OCI-LY7 (cell line): Measurements from ENCODE around the gene VWA5B1. TPM values are rescaled to one million over a fixed set of nuclear protein-coding genes. Genes with fewer than 3 reads are reported as not detected.

ENCODE experiments used
- BruUV-seq: library from RNA; stranded (reverse); fragments of 400-500 nt; replicated peaks from 2 replicates; lab custom pipeline; 2021; lab: Mats Ljungman, UMichigan
- CTCF ChIA-PET: fragments of 300-600 bp; sonication (Branson Sonifier 250); formaldehyde crosslinking; loops from one replicate; lab custom pipeline; 2022; ENCODE audit warnings: antibody characterized with exemption; ENCODE audit not compliant: unreplicated experiment; lab: Charles Lee
- POLR2A ChIA-PET: fragments of 300-600 bp; sonication (Branson Sonifier 250); formaldehyde crosslinking; loops from one replicate; lab custom pipeline; 2022; ENCODE audit warnings: antibody characterized with exemption; lab: Charles Lee
- DNase-seq: peaks from one replicate; pipeline ENCODE4 v3.0.0-alpha.2; 2015; ENCODE audit warnings: low spot score
- H2AFZ ChIP-seq: fragments of 200-600 bp; sonication (generic), shearing (Covaris generic); 2 replicates; pipeline ENCODE4 v1.6.1; 2014; ENCODE audit warnings: mild to moderate bottlenecking, antibody characterized with exemption, low read length, moderate library complexity
- H3K27ac ChIP-seq: fragments of 200-600 bp; sonication (generic); 2 replicates; pipeline ENCODE4 v1.5.1; 2014; ENCODE audit warnings: mixed run types, low read depth, mild to moderate bottlenecking, moderate library complexity, low read length, inconsistent platforms; ENCODE audit not compliant: poor library complexity, severe bottlenecking
- H3K36me3 ChIP-seq: fragments of 200-600 bp; sonication (generic); 2 replicates; pipeline ENCODE4 v1.6.1; 2014; ENCODE audit warnings: mild to moderate bottlenecking, antibody characterized with exemption, low read length, moderate library complexity, mixed read lengths; ENCODE audit not compliant: insufficient read depth
- H3K4me1 ChIP-seq: fragments of 200-600 bp; sonication (generic); 2 replicates; pipeline ENCODE4 v1.5.1; 2014; ENCODE audit warnings: mild to moderate bottlenecking, low read length; ENCODE audit not compliant: insufficient read depth, poor library complexity, severe bottlenecking
- H3K4me2 ChIP-seq: fragments of 200-600 bp; sonication (generic); 2 replicates; pipeline ENCODE4 v1.6.1; 2014; ENCODE audit warnings: mild to moderate bottlenecking, low read length
- H3K4me3 ChIP-seq: fragments of 200-600 bp; sonication (generic); 2 replicates; pipeline ENCODE4 v1.5.1; 2014; ENCODE audit warnings: mild to moderate bottlenecking, low read depth, low read length; ENCODE audit not compliant: poor library complexity, severe bottlenecking
- H3K79me2 ChIP-seq: fragments of 200-600 bp; sonication (generic); 2 replicates; pipeline ENCODE4 v1.6.1; 2016; ENCODE audit warnings: low read depth, mild to moderate bottlenecking, low read length, moderate library complexity, mixed read lengths; ENCODE audit not compliant: insufficient read depth
- H3K9me2 ChIP-seq: fragments of 200-600 bp; sonication (generic); 2 replicates; pipeline ENCODE4 v1.6.1; 2016; ENCODE audit warnings: mild to moderate bottlenecking, low read length, mixed read lengths; ENCODE audit not compliant: insufficient read depth
- H3K9me3 ChIP-seq: fragments of 200-600 bp; sonication (generic); 2 replicates; pipeline ENCODE4 v1.6.1; 2014; ENCODE audit warnings: mild to moderate bottlenecking, mixed run types, low read length, mixed read lengths
- H4K20me1 ChIP-seq: fragments of 200-600 bp; sonication (generic); 2 replicates; pipeline ENCODE4 v1.6.1; 2014; ENCODE audit warnings: mild to moderate bottlenecking, antibody characterized with exemption, low read length, moderate library complexity, mixed read lengths; ENCODE audit not compliant: insufficient read depth
- CTCF ChIP-seq: fragments of 200-600 bp; sonication (generic); conservative IDR thresholded peaks from 2 replicates; pipeline ENCODE4 v1.5.1; 2014; ENCODE audit warnings: mild to moderate bottlenecking, antibody characterized with exemption, low read length, moderate library complexity, mixed read lengths
- EZH2phosphoT487 ChIP-seq: fragments of 200-600 bp; sonication (generic); IDR thresholded peaks from 2 replicates; pipeline ENCODE4 v1.6.1; 2018; ENCODE audit warnings: low read depth, borderline replicate concordance, mild to moderate bottlenecking, mixed run types, antibody characterized with exemption, low read length, moderate library complexity, mixed read lengths
- intact Hi-C: fragments of 100-400 bp; cut with micrococcal nuclease; formaldehyde crosslinking; loops from one replicate; pipeline ENCODE4 v1.10.0; 2022; ENCODE audit not compliant: unreplicated experiment
- total RNA-seq, 2 experiments: library from RNA; depleted of rRNA in 1 of 2; stranded (reverse); fragments of >200 nt in 1 of 2; shearing (Covaris generic) in 1 of 2; gene quantifications; 2 replicates each; pipeline ENCODE4 v1.2.3, GENCODE V29; 2014 to 2022

The VWA5B1 gene
- total RNA-seq, 2 experiments from 2014 or later = 0.19 to 0.25 TPM

GRCh38 chr1:20361805-20362381 lies 71.2 kb downstream of the VWA5B1 start:
- Histone ChIP-seq H3K36me3 (no peaks in the 10 kb centered on the region), H3K9me3 (no peaks in the 10 kb centered on the region), H3K4me2 (peak overlapping the region; percentile 80; the same call in 1 of the 2 replicates), H3K4me1 (peaks cover 48% of the 10 kb centered on the region), H3K79me2 (no peaks in the 10 kb centered on the region), H3K9me2 (no peaks in the 10 kb centered on the region), H4K20me1 (no peaks in the 10 kb centered on the region), H2AFZ (no peak overlapping the region), H3K4me3 (no peak overlapping the region), H3K27ac (no peak overlapping the region)
- BruUV-seq = no TSS peak
- intact Hi-C loops = loop anchor here (1.0 to 2.0 kb wide), 4 partner anchors 15 to 131 kb away; no protein-coding TSS in a partner anchor
- no peak for TF ChIP-seq EZH2phosphoT487
- peak; percentile 99 for TF ChIP-seq CTCF
- CTCF ChIA-PET = interaction anchor here (0.6 to 2.2 kb wide), 17 partner anchors 10 to 147 kb away, joined by 3 to 9 read pairs (median 4); no protein-coding TSS in a partner anchor
- POLR2A ChIA-PET = interaction anchor here (0.6 to 3.1 kb wide), 4 partner anchors 18 to 70 kb away, joined by 4 to 9 read pairs (median 5); no protein-coding TSS in a partner anchor
- DNase-seq = peak; percentile 65

- no peaks in the 10 kb centered on the region for H3K36me3 ChIP-seq
- no peaks in the 10 kb centered on the region for H4K20me1 ChIP-seq
- intact Hi-C loops = loop anchor here (1.0 kb wide), 1 partner anchor 130 kb away; no protein-coding TSS in a partner anchor
- no peak overlapping the region for H2AFZ ChIP-seq
- ChIA-PET POLR2A (interaction anchor here (1.0 to 3.1 kb wide), 5 partner anchors 10 to 150 kb away, joined by 3 to 9 read pairs (median 4); no protein-coding TSS in a partner anchor), CTCF (interaction anchor here (1.0 to 2.2 kb wide), 8 partner anchors 14 to 131 kb away, joined by 3 to 9 read pairs (median 4); no protein-coding TSS in a partner anchor)
- H3K27ac ChIP-seq = no peak overlapping the region
- no TSS peak for BruUV-seq
- H3K9me2 ChIP-seq = no peaks in the 10 kb centered on the region
- H3K4me1 ChIP-seq = peaks cover 46% of the 10 kb centered on the region
- TF ChIP-seq EZH2phosphoT487 = no peak
- TF ChIP-seq CTCF = no peak
- H3K4me3 ChIP-seq = no peak overlapping the region
- no peaks in the 10 kb centered on the region for H3K79me2 ChIP-seq
- no peak for DNase-seq
- H3K4me2 ChIP-seq = no peak overlapping the region
- H3K9me3 ChIP-seq = no peaks in the 10 kb centered on the region
Observed at GRCh38 chr1:20362856-20363255, 72.2 kb downstream of the VWA5B1 start.
